H1 (cell line): Measurements from ENCODE around the gene LY6G6C. TPM values are rescaled to one million over a fixed set of nuclear protein-coding genes. Genes with fewer than 3 reads are reported as not detected.
A peak's percentile ranks its signal among the peaks of the same experiment; 100 is the strongest.

ENCODE experiments used
- CTCF ChIA-PET: fragments of 300-600 bp; sonication (Branson Sonifier 250); formaldehyde crosslinking; loops from one replicate; lab custom pipeline; 2021; ENCODE audit not compliant: partially characterized antibody; lab: Charles Lee
- POLR2A ChIA-PET: fragments of 300-600 bp; sonication (Branson Sonifier 250); formaldehyde crosslinking; loops from one replicate; lab custom pipeline; 2021; ENCODE audit warnings: inconsistent platforms; ENCODE audit not compliant: partially characterized antibody; lab: Charles Lee
- DNase-seq, 2 experiments: peaks; one replicate each; pipeline versions ENCODE4 v3.0.0 to v3.0.0-alpha.2; 2010 to 2022; ENCODE audit warnings: low spot score in 2 of 2, low read depth in 1 of 2, mixed read lengths in 1 of 2
- FAIRE-seq: peaks from 2 replicates; lab custom pipeline; 2011; peaks lifted over from hg19 to GRCh38; lab: Jason Lieb, UNC
- H2AFZ ChIP-seq: 2 replicates; pipeline ENCODE4 v1.8.1; 2012; ENCODE audit warnings: low read length, inconsistent platforms
- H2AK5ac ChIP-seq: 2 replicates; pipeline ENCODE4 v1.6.1; 2013; ENCODE audit warnings: low read depth, low read length
- H2BK120ac ChIP-seq: replicated peaks from 2 replicates; pipeline ENCODE3; 2013; ENCODE audit warnings: low read depth, low read length, inconsistent platforms
- H2BK12ac ChIP-seq: 2 replicates; pipeline ENCODE4 v1.6.1; 2013; ENCODE audit warnings: low read depth, low read length
- H2BK15ac ChIP-seq: 2 replicates; pipeline ENCODE4 v1.6.1; 2013; ENCODE audit warnings: low read length
- H2BK20ac ChIP-seq: 2 replicates; pipeline ENCODE4 v1.6.1; 2013; ENCODE audit warnings: low read length
- H2BK5ac ChIP-seq: 2 replicates; pipeline ENCODE4 v1.6.1; 2013; ENCODE audit warnings: low read depth, low read length
- H3K14ac ChIP-seq: 2 replicates; pipeline ENCODE4 v1.6.1; 2013; ENCODE audit warnings: inconsistent platforms; ENCODE audit not compliant: insufficient read length
- H3K18ac ChIP-seq: 2 replicates; pipeline ENCODE4 v1.6.1; 2013; ENCODE audit warnings: low read length; ENCODE audit errors: extremely low read depth
- H3K23ac ChIP-seq: 2 replicates; pipeline ENCODE4 v1.6.1; 2013; ENCODE audit warnings: inconsistent platforms; ENCODE audit not compliant: insufficient read length
- H3K23me2 ChIP-seq: 2 replicates; pipeline ENCODE4 v1.6.1; 2013; ENCODE audit warnings: low read depth, low read length
- H3K27ac ChIP-seq: 2 replicates; pipeline ENCODE4 v1.6.1; 2011; ENCODE audit warnings: low read depth, low read length, inconsistent platforms
- H3K27me3 ChIP-seq, 4 experiments: replicated peaks in 1 of 4; 1 replicate in 1 of 4; 2 replicates in 3 of 4; pipeline versions ENCODE4 v1.6.1 to v1.8.1; 2011 to 2013; ENCODE audit warnings: low read length in 3 of 4, mild to moderate bottlenecking in 3 of 4, inconsistent platforms in 2 of 4, mixed read lengths in 2 of 4, moderate library complexity in 1 of 4; ENCODE audit not compliant: control insufficient read depth in 3 of 4, insufficient read depth in 3 of 4; ENCODE audit errors: extremely low read depth in 1 of 4
- H3K36me3 ChIP-seq, 4 experiments: 2 replicates each; pipeline versions ENCODE4 v1.6.1 to v1.8.1; 2011 to 2013; ENCODE audit warnings: mild to moderate bottlenecking in 4 of 4, low read length in 3 of 4, moderate library complexity in 2 of 4, control low read depth in 1 of 4, inconsistent platforms in 1 of 4; ENCODE audit not compliant: insufficient read depth in 4 of 4, control insufficient read depth in 2 of 4
- H3K4ac ChIP-seq: replicated peaks from 2 replicates; pipeline ENCODE3; 2013; ENCODE audit warnings: low read length, low read depth, mixed read lengths, inconsistent platforms; ENCODE audit not compliant: insufficient read length
- H3K4me1 ChIP-seq, 4 experiments: replicated peaks in 1 of 4; 1 replicate in 1 of 4; 2 replicates in 3 of 4; pipeline versions ENCODE4 v1.6.1 to v1.8.1; 2011 to 2013; ENCODE audit warnings: low read length in 3 of 4, inconsistent platforms in 2 of 4, mixed read lengths in 1 of 4; ENCODE audit not compliant: insufficient read depth in 4 of 4, control insufficient read depth in 3 of 4
- H3K4me2 ChIP-seq, 2 experiments: 2 replicates each; pipeline versions ENCODE4 v1.6.1 to v1.8.1; 2011 to 2013; ENCODE audit warnings: low read depth in 2 of 2, low read length in 2 of 2, control low read depth in 1 of 2, inconsistent platforms in 1 of 2, mild to moderate bottlenecking in 1 of 2; ENCODE audit not compliant: insufficient read depth in 1 of 2
- H3K4me3 ChIP-seq, 4 experiments: fragments of 200-600, 300-600 bp in 1 of 4; sonication (generic), shearing (Covaris generic), sonication (Bioruptor Twin) in 1 of 4; 2 replicates each; pipeline versions ENCODE4 v1.5.1 to v1.8.1; 2011 to 2016; ENCODE audit warnings: low read length in 4 of 4, low read depth in 3 of 4, control low read depth in 2 of 4, inconsistent platforms in 2 of 4, mild to moderate bottlenecking in 2 of 4, mixed read lengths in 1 of 4, moderate library complexity in 1 of 4; ENCODE audit not compliant: insufficient read depth in 2 of 4; ENCODE audit errors: extremely low read depth in 1 of 4
- H3K56ac ChIP-seq: replicated peaks from 2 replicates; pipeline ENCODE3; 2013; ENCODE audit warnings: low read depth, mild to moderate bottlenecking, mixed read lengths, low read length, inconsistent platforms; ENCODE audit not compliant: insufficient read length
- H3K79me1 ChIP-seq: 2 replicates; pipeline ENCODE4 v1.6.1; 2013; ENCODE audit warnings: low read depth, low read length, control low read depth
- H3K79me2 ChIP-seq, 2 experiments: 2 replicates each; pipeline versions ENCODE4 v1.6.1 to v1.8.1; 2012 to 2013; ENCODE audit warnings: low read length in 2 of 2, mild to moderate bottlenecking in 2 of 2, inconsistent platforms in 1 of 2; ENCODE audit not compliant: insufficient read depth in 2 of 2, control insufficient read depth in 1 of 2
- H3K9ac ChIP-seq, 4 experiments: replicated peaks in 1 of 4; 1 replicate in 1 of 4; 2 replicates in 3 of 4; pipeline versions ENCODE4 v1.6.1 to v1.8.1; 2011 to 2013; ENCODE audit warnings: low read depth in 3 of 4, low read length in 3 of 4, control low read depth in 2 of 4, mild to moderate bottlenecking in 2 of 4, moderate library complexity in 2 of 4, inconsistent platforms in 1 of 4; ENCODE audit errors: extremely low read depth in 1 of 4
- H3K9me3 ChIP-seq, 2 experiments: 2 replicates each; pipeline versions ENCODE4 v1.6.1 to v1.8.1; 2012 to 2013; ENCODE audit warnings: mild to moderate bottlenecking in 2 of 2, moderate library complexity in 2 of 2, control low read depth in 1 of 2, inconsistent platforms in 1 of 2, low read depth in 1 of 2, low read length in 1 of 2, mixed read lengths in 1 of 2; ENCODE audit not compliant: insufficient read depth in 2 of 2
- H4K20me1 ChIP-seq, 2 experiments: replicated peaks in 1 of 2; 2 replicates each; pipeline versions ENCODE3 to v1.8.1; 2011 to 2013; ENCODE audit warnings: inconsistent platforms in 2 of 2, low read length in 2 of 2, mild to moderate bottlenecking in 1 of 2; ENCODE audit not compliant: insufficient read depth in 2 of 2, control insufficient read depth in 1 of 2
- H4K5ac ChIP-seq: 2 replicates; pipeline ENCODE4 v1.6.1; 2013; ENCODE audit warnings: low read length, low read depth, mixed read lengths, inconsistent platforms; ENCODE audit not compliant: insufficient read length
- H4K8ac ChIP-seq: 2 replicates; pipeline ENCODE4 v1.8.0; 2013; ENCODE audit warnings: mild to moderate bottlenecking, moderate library complexity, low read length, inconsistent platforms; ENCODE audit not compliant: insufficient read depth; ENCODE audit errors: extremely low read depth
- H4K91ac ChIP-seq: replicated peaks from 2 replicates; pipeline ENCODE3; 2013; ENCODE audit warnings: low read length, mixed read lengths, inconsistent platforms; ENCODE audit not compliant: insufficient read length
- BACH1 ChIP-seq: IDR thresholded peaks from 2 replicates; pipeline ENCODE4 v1.6.1; 2012; ENCODE audit warnings: low read length, improper control_type of control experiment
- CHD2 ChIP-seq: IDR thresholded peaks from 2 replicates; pipeline ENCODE4 v1.6.1; 2012; ENCODE audit warnings: low read length, improper control_type of control experiment
- GTF2F1 ChIP-seq: IDR thresholded peaks from 2 replicates; pipeline ENCODE4 v1.6.1; 2012; ENCODE audit warnings: low read depth, low read length, improper control_type of control experiment, borderline replicate concordance
- KDM5A ChIP-seq: fragments of 200-600 bp; IDR thresholded peaks from 2 replicates; pipeline ENCODE4 v1.7.1; 2012; ENCODE audit warnings: mild to moderate bottlenecking, low read length, inconsistent platforms, mixed read lengths
- MAFK ChIP-seq: IDR thresholded peaks from 2 replicates; pipeline ENCODE4 v1.6.1; 2012; ENCODE audit warnings: low read depth, mild to moderate bottlenecking, improper control_type of control experiment, low read length
- POLR2AphosphoS5 ChIP-seq: IDR thresholded peaks from 2 replicates; pipeline ENCODE4 v1.6.1; 2011; ENCODE audit warnings: low read depth, low read length
- RFX5 ChIP-seq: IDR thresholded peaks from 2 replicates; pipeline ENCODE4 v1.6.1; 2011; ENCODE audit warnings: low read depth, low read length, improper control_type of control experiment, borderline replicate concordance
- TCF12 ChIP-seq: IDR thresholded peaks from 2 replicates; pipeline ENCODE4 v1.6.1; 2011; ENCODE audit warnings: low read depth, mild to moderate bottlenecking, low read length
- WGBS, 2 experiments: shearing (Covaris generic) in 1 of 2; methylation state at CpG; one replicate each; pipeline versions ENCODE4 v1.1.6 to v1.1.7; 2013 to 2015; ENCODE audit warnings: low lambda C conversion rate in 2 of 2, mixed read lengths in 2 of 2, inconsistent platforms in 1 of 2, low coverage in 1 of 2, missing lambda C conversion rate in 1 of 2; ENCODE audit not compliant: insufficient replicate concordance in 2 of 2, insufficient coverage in 1 of 2, insufficient read length in 1 of 2; ENCODE audit errors: extremely low coverage in 1 of 2, missing lambda C conversion rate in 1 of 2; 5-methylcytosine and 5-hydroxymethylcytosine counted together
- polyA plus RNA-seq, 7 experiments: library from polyadenylated mRNA; depleted of rRNA in 3 of 7; stranded (reverse) in 5 of 7; unstranded in 2 of 7; fragments of >200 nt in 5 of 7; fragments of 200-250 nt in 2 of 7; gene quantifications; 1 replicate in 5 of 7; 2 replicates in 1 of 7; 4 replicates in 1 of 7; pipeline versions ENCODE4 v1.2.1 to v1.2.3, GENCODE V29; 2011 to 2013; ENCODE audit warnings: missing spikeins in 2 of 7, mixed read lengths in 2 of 7
- total RNA-seq: library from RNA; stranded (reverse); fragmentation: NEBNext Ultra II Directional; extraction: Animal tissue kit (Norgen Biotek cat#: 25700); gene quantifications from 2 replicates; pipeline ENCODE4 v1.2.1, GENCODE V29; 2021
- TF ChIP-seq, protein P1 (sequence below): IDR thresholded peaks from 2 replicates; pipeline ENCODE4 v1.6.1; 2011; ENCODE audit warnings: low read length, improper control_type of control experiment

LY6G6C gene
- total and polyA plus RNA-seq, 2 of the 8 experiments (the other 6 are each of a cell fraction or from before 2014, with no cell fraction given) = 0.23 TPM; not detected in 1

DNA sequence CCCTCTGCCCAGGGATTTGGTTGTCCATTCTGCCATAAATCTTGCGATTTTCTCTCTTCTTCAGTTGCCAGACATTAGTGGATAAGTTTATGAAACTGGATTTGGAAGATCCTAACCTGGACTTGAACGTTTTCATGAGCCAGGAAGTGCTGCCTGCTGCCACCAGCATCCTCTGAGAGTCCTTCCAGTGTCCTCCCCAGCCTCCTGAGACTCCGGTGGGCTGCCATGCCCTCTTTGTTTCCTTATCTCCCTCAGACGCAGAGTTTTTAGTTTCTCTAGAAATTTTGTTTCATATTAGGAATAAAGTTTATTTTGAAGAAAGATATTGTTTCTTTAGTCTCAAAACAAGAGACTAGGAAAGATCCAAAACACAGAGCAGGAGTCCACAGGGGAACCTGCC, 40.8 kb upstream of the LY6G6C start, which contains the start of gene SAPCD1:
SAPCD1 (plus strand) TSS at position 301 of the 400 bp plus-strand sequence. CDS start 399 bp downstream, outside the sequence.
- Histone ChIP-seq H3K79me2 (no peaks in the 10 kb centered on the region), H3K18ac (no peak within 1 kb of the TSS), H2AK5ac (no peak within 1 kb of the TSS), H4K20me1 (no peaks in the 10 kb centered on the region), H3K27me3 (no peaks in the 10 kb centered on the region), H2BK20ac (no peak within 1 kb of the TSS), H2AFZ (no peak within 1 kb of the TSS), H3K9ac (no peak within 1 kb of the TSS; a peak in 1 of 7 replicates), H3K4me3 (no peak within 1 kb of the TSS), H4K91ac (peak within 1 kb of the TSS; percentile 31), H3K14ac (no peak within 1 kb of the TSS), H4K5ac (no peak within 1 kb of the TSS), H2BK12ac (no peak within 1 kb of the TSS), H3K9me3 (no peaks in the 10 kb centered on the region), H3K4me1 (peaks cover 0 to 9% (median under 1%) of the 10 kb centered on the region in 4 experiments; a peak in 4 of 7 replicates), H3K56ac (no peak within 1 kb of the TSS), H3K79me1 (no peaks in the 10 kb centered on the region)
- no peak for FAIRE-seq
- 86% methylated on average over 4 of the region's 4 CpGs; no CpG with 5 or more reads in 1 of the 2 experiments for WGBS, 2 experiments
- no peak for TF ChIP-seq POLR2AphosphoS5
- TF ChIP-seq, protein P1, sequence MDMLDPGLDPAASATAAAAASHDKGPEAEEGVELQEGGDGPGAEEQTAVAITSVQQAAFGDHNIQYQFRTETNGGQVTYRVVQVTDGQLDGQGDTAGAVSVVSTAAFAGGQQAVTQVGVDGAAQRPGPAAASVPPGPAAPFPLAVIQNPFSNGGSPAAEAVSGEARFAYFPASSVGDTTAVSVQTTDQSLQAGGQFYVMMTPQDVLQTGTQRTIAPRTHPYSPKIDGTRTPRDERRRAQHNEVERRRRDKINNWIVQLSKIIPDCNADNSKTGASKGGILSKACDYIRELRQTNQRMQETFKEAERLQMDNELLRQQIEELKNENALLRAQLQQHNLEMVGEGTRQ = no peak
- TF ChIP-seq KDM5A = no peak
- TF ChIP-seq MAFK = no peak
- no peak for TF ChIP-seq RFX5
- no peak for TF ChIP-seq GTF2F1
- TF ChIP-seq BACH1 = no peak
- no peak for TF ChIP-seq TCF12
- TF ChIP-seq CHD2 = no peak
- TF ChIP-seq, all 59 proteins: peak for 0
- POLR2A ChIA-PET = interaction anchor here (0.6 to 6.3 kb wide), 6 partner anchors 9 to 59 kb away, joined by 3 to 38 read pairs (median 7); partner anchors contain the start of genes ABHD16A, CLIC1 and MSH5
- Histone ChIP-seq H3K27ac (0 out of 2 replicates have a peak within 1 kb of the TSS, but pooled peaks have one; percentile 32), H3K23ac (no peak within 1 kb of the TSS), H3K23me2 (peaks cover 3% of the 10 kb centered on the region; the same call in 1 of the 2 replicates), H3K36me3 (peaks cover 0 to 16% (median 1%) of the 10 kb centered on the region in 4 experiments; a peak in 3 of 8 replicates), H3K4ac (no peak within 1 kb of the TSS), H2BK15ac (0 out of 2 replicates have a peak within 1 kb of the TSS, but pooled peaks have one; percentile 12), H2BK120ac (no peak within 1 kb of the TSS), H3K4me2 (peak within 1 kb of the TSS in 1 of 2 experiments; percentile 6; a peak in 1 of 4 replicates), H4K8ac (no peak within 1 kb of the TSS; the same call in 1 of the 2 replicates), H2BK5ac (peak within 1 kb of the TSS; percentile 20; the same call in 1 of the 2 replicates)
- no peak for DNase-seq
- CTCF ChIA-PET = interaction anchor here (1.3 to 1.6 kb wide), 4 partner anchors 11 to 29 kb away, joined by 3 to 4 read pairs (median 3); no protein-coding TSS in a partner anchor
